Lower lobe of right lung (tissue), 2 donors: Measurements from ENCODE around the gene CARS1. TPM values are rescaled to one million over a fixed set of nuclear protein-coding genes. Genes with fewer than 3 reads are reported as not detected.
A peak's percentile ranks its signal among the peaks of the same experiment; 100 is the strongest.

ENCODE experiments used
- ATAC-seq, 2 donors: fragments of 200-7000 bp; cut with Tn5 transposase; one replicate each; pipeline ENCODE4 v1.9.1; 2020 to 2022; ENCODE audit warnings: mild to moderate bottlenecking in 2 of 2, moderate library complexity in 2 of 2
- DNase-seq: peaks from one replicate; pipeline ENCODE4 v3.0.0-alpha.2; 2020
- H3K27ac ChIP-seq: fragments of 200-600 bp; one replicate; pipeline ENCODE4 v1.8.0; 2022
- H3K27me3 ChIP-seq: fragments of 200-600 bp; one replicate; pipeline ENCODE4 v1.8.0; 2022; ENCODE audit warnings: low read depth
- H3K36me3 ChIP-seq: fragments of 200-600 bp; one replicate; pipeline ENCODE4 v1.8.0; 2022; ENCODE audit warnings: mild to moderate bottlenecking
- H3K4me1 ChIP-seq: fragments of 200-600 bp; one replicate; pipeline ENCODE4 v1.8.0; 2022
- H3K4me3 ChIP-seq: fragments of 200-600 bp; one replicate; pipeline ENCODE4 v1.8.0; 2022; ENCODE audit warnings: mild to moderate bottlenecking
- H3K9me3 ChIP-seq: fragments of 200-600 bp; one replicate; pipeline ENCODE4 v1.8.0; 2022
- CTCF ChIP-seq: fragments of 200-600 bp; IDR thresholded peaks from one replicate; pipeline ENCODE4 v1.8.0; 2022; ENCODE audit warnings: antibody characterized with exemption, mild to moderate bottlenecking
- intact Hi-C: fragments of 100-400 bp; cut with DNase I; formaldehyde crosslinking; loops from one replicate; pipeline ENCODE4 v1.11.0; 2022
- total RNA-seq: library from RNA; stranded (reverse); fragmentation: NEBNext Ultra II Directional; extraction: Animal tissue kit (Norgen Biotek cat#: 25700); gene quantifications from one replicate; pipeline ENCODE4 v1.2.1, GENCODE V29; 2021
- donor health status: DM: no; HTN: yes; CAD: no; lungs with severe emphysema.

CARS1 gene
- total RNA-seq, 1 donor from 2014 or later = 40.2 TPM

GRCh38 chr11:3010521-3011275, 46.5 kb downstream of the CARS1 start:
- no peaks in the 10 kb centered on the region for H3K27me3 ChIP-seq
- H3K4me3 ChIP-seq = no peak overlapping the region
- H3K27ac ChIP-seq = no peak overlapping the region
- no peaks in the 10 kb centered on the region for H3K9me3 ChIP-seq
- peaks cover 87% of the 10 kb centered on the region for H3K36me3 ChIP-seq
- no peak for TF ChIP-seq CTCF
- DNase-seq (no peak), ATAC-seq (no peak)
- no peaks in the 10 kb centered on the region for H3K4me1 ChIP-seq
- intact Hi-C loops = no loop called here

GRCh38 chr11:3010004-3010403, 47.2 kb downstream of the CARS1 start:
- ATAC-seq = no peak
- no peak for DNase-seq
- Histone ChIP-seq H3K4me1 (no peaks in the 10 kb centered on the region), H3K27me3 (no peaks in the 10 kb centered on the region), H3K9me3 (no peaks in the 10 kb centered on the region), H3K36me3 (peaks cover 87% of the 10 kb centered on the region), H3K27ac (no peak overlapping the region), H3K4me3 (no peak overlapping the region)
- TF ChIP-seq CTCF = no peak
- intact Hi-C loops = no loop called here

- H3K4me3 ChIP-seq = no peak overlapping the region
- H3K36me3 ChIP-seq = peaks cover 87% of the 10 kb centered on the region
- ATAC-seq (no peak), DNase-seq (no peak)
- no peaks in the 10 kb centered on the region for H3K9me3 ChIP-seq
- intact Hi-C loops = no loop called here
- TF ChIP-seq CTCF = no peak
- no peaks in the 10 kb centered on the region for H3K4me1 ChIP-seq
- no peak overlapping the region for H3K27ac ChIP-seq
- H3K27me3 ChIP-seq = no peaks in the 10 kb centered on the region
These were observed 47.7 kb downstream of the CARS1 start for GRCh38 chr11:3009481-3009880.

GRCh38 chr11:3008746-3009336, 48.4 kb downstream of the CARS1 start:
- H3K4me3 ChIP-seq = no peak overlapping the region
- no peak overlapping the region for H3K27ac ChIP-seq
- TF ChIP-seq CTCF = no peak
- DNase-seq (no peak), ATAC-seq (no peak)
- peaks cover 87% of the 10 kb centered on the region for H3K36me3 ChIP-seq
- no peaks in the 10 kb centered on the region for H3K27me3 ChIP-seq
- no peaks in the 10 kb centered on the region for H3K4me1 ChIP-seq
- intact Hi-C loops = no loop called here
- H3K9me3 ChIP-seq = no peaks in the 10 kb centered on the region

GRCh38 chr11:3007404-3008010, 49.7 kb downstream of the CARS1 start:
- DNase-seq (no peak), ATAC-seq (no peak)
- peaks cover 87% of the 10 kb centered on the region for H3K36me3 ChIP-seq
- no peaks in the 10 kb centered on the region for H3K9me3 ChIP-seq
- intact Hi-C loops = no loop called here
- no peaks in the 10 kb centered on the region for H3K27me3 ChIP-seq
- no peaks in the 10 kb centered on the region for H3K4me1 ChIP-seq
- no peak for TF ChIP-seq CTCF
- peak overlapping the region; percentile 58 for H3K27ac ChIP-seq
- peak overlapping the region; percentile 25 for H3K4me3 ChIP-seq
